HS-27A (cell line): ENCODE data around the gene SLC17A4.

Experiments
- DNase-seq: peaks from one replicate; pipeline ENCODE4 v3.0.0-alpha.2; 2012; ENCODE audit warnings: low read depth, missing footprints

The SLC17A4 gene

GRCh38 chr6:25816252-25816651 is 61.7 kb downstream of the SLC17A4 start:
- no peak for DNase-seq

DNA sequence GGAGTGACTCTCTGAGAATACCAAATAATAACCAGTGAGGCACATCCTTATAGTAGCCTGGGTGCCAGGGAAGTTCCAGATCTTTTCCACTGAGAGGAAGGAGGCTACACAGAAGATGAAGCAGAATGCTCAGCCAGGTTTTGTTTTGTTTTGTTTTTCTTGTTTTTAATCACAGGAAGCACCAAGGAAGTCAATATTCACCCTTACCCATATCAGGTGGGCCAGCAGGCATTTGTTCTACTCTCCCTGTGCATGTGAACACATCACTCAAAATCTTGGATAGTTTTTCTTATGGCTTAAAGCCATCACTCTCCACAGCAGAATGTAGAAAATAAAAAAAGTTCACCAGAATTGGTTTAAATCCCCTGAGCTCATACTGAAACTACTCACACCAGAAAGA is 66.8 kb downstream of the SLC17A4 start:
- no peak for DNase-seq

DNA sequence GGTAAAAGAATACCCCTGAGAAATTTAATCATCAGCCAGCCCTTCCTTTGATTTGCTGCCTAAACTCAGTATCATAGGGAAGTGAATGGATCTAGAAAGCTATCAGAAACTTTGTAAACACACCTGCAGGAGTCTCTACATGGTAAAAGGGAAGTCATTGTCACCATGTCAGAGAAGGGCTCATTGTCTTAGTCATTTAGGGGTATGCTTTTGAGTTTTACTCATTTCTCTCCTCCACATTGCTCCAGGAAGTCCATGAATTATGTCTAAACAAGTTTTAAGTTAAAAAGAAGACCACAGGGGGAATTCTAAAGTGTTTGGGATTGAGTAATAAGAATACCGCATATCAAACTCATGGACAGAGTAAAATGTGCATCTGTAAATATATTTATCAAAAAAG is 74.8 kb downstream of the SLC17A4 start:
- DNase-seq: no peak

DNA sequence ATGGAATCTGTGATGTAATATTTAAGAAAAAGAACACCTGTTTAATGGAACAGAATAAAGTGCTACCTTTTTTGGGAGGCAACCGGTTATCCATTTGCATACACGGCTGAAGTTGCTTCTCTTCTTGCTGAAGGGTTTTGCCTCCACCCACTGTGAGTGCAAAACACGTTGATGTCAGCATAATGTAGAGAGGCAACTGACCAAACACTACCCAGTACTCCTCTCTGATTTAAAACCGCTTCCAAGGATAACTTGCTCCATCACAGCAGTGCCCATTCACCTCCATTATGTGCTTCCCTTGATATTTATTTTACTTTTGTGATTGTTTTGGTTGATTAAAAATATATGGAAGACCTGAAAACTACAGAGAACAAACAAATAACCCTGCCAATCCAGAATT is 75.9 kb downstream of the SLC17A4 start:
- no peak for DNase-seq
